GM18502 (cell line): ENCODE measurements around the gene RALGAPA2.

Source experiments
- ATAC-seq: cut with Tn5 transposase; IDR thresholded peaks from one replicate; pipeline ENCODE4 v1.9.1; 2021; ENCODE audit warnings: mild to moderate bottlenecking; ENCODE audit not compliant: unreplicated experiment, poor library complexity

RALGAPA2 gene

GRCh38 chr20:20712474-20713243, at the start of gene RALGAPA2:
RALGAPA2 (minus strand) TSS chr20:20712644; CDS start chr20:20712480, 164 bp downstream.
- ATAC-seq, result peak; percentile 94

DNA sequence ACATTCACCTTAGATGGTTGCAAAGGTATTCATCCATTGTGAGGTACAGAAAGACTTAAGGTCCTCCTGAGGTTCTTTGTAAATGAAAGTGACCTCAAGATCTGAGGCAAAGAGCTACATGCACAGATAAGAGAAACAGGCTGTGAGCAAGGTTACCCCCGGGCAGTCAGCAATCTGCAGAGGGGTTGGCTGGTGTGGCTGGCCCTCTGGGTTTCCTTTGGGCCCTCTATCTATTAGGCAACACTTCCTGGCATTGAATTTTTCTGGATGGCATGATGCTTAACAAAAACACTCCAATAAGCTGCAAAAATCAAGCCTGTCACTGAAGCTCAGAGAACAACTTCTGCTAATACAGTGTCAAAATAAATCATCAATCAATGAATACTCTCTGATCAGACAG, 48.9 kb upstream of the RALGAPA2 start:
- ATAC-seq, result no peak

DNA sequence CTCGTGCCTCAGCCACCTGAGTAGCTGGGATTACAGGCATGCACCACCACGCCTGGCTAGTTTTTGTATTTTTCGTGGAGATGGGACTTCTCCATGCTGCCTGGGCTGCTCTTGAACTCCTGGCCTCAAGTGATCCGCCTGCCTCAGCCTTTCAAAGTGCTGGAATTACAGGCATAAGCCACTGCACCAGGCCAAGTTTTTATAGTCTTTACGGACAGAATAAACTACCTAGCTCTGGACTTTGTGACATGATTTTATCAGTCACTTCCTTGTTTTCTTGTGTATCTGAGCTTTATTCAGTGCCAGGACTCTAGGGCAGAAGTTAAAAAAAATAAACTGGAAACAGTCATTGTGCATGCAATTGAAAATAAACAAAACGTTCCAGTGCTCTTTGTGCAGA, 46.7 kb upstream of the RALGAPA2 start:
- no peak for ATAC-seq

- no peak for ATAC-seq
Observed at GRCh38 chr20:20755674-20756319, 43.4 kb upstream of the RALGAPA2 start.

GRCh38 chr20:20755231-20755630, 42.8 kb upstream of the RALGAPA2 start:
- no peak for ATAC-seq

DNA sequence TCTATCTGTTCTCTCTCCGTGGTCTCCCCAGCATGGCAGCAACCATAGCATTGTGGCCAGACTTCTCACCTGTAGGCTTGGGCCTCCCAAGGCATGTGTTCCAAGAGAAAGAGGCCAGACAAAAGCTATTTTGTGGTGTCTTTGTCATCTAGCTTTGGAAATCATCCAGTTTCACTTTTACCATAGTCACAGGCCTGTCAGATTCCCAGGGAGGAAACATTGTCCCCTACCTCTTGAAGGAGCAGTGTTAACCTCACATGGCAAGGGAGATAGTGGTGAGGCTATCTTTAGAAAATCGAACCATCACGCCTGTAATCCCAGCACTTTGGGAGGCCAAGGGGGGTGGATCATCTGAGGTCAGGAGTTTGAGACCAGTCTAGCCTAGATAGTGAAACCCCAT, 42.3 kb upstream of the RALGAPA2 start:
- ATAC-seq, result no peak

- no peak for ATAC-seq
Observed at GRCh38 chr20:20752712-20753111, 40.3 kb upstream of the RALGAPA2 start.

- ATAC-seq, result no peak
Observed at GRCh38 chr20:20747298-20747697, 34.9 kb upstream of the RALGAPA2 start.

DNA sequence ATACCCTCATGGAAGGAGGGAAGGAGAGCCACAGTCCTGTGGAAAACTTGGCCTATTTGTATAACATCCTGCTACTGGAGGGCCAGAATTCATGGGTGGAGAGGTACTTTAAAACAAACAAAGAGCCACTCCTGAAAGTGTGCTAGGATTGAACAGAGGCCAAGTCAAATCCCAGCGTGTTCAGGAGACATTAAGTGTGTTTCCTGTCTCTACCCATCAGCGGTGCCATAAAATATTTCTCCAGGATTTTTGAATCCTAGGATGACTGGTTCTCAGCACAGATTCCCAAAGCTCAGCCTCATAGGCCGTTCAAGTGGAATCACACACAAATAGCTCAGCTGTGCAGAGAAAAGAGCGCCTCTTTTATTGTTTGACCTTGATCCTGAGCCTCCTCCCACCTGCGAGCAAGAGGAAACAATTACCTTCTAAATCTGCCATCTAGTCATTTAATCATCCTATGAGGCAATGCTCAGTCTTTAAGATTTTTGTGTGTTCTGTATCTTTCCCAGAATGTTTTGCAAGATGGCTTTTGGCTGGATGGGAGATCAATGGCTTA, 31.8 kb upstream of the RALGAPA2 start:
- ATAC-seq, result no peak

DNA sequence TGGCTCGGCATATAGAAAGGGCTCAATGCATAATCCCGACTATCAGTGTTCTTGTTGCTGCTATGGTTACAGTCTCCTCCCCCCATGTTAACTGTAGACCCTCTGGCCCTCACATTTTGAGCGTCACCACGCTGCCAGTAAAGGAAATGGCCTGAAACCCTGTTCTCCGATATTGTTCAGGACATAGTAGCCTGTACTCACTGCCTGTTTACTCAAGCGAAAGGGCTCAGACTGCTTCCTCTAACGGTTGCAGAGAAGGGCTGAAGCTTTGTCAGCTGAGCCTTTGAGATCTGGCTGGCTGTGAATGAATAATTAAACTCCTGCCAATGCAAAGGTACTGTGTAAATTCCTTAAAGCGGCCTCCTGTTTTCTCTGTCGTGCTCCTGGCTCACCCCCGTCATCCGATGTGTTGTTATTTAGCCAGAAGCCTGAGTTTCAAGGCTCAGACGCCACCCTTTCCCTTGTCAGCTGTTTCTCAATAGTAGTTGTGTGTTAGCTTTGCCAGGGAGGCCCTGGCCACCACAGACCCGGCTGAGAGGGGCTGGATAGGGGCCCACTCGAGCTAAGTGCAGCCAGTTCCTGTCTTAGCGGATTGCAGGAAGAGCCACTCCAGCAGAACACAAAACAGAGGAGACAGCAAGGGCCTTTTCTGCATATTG, 31.2 kb upstream of the RALGAPA2 start:
- ATAC-seq, result no peak

- no peak for ATAC-seq
Observed at GRCh38 chr20:20741087-20742045, 28.9 kb upstream of the RALGAPA2 start.

GRCh38 chr20:20740541-20740940, 28.1 kb upstream of the RALGAPA2 start:
- no peak for ATAC-seq

- ATAC-seq, result no peak
Observed at GRCh38 chr20:20737158-20737557, 24.7 kb upstream of the RALGAPA2 start.

- no peak for ATAC-seq
Observed at GRCh38 chr20:20736303-20736702, 23.9 kb upstream of the RALGAPA2 start.

DNA sequence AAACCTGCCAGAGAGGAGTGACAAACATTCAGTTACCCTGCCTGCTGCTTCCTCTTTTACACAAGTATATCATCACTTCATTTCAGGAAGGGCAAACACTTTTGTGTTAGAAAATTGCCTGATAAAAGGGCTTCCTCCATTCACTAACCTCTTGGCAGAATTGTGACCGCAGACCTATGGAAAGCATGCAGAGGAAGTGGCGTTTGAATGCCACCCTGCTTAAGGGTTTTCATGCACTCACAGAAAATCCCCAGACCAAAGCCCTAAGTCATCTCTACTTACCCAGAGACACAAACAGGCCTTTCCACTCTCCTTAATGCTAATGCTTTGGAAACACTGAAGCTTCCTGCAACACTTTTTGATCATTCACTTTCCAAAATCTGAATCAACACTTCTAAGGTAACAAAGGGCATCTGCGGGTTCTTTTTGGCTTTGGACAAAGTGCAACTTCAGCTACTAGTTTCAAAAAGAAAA, 22.1 kb upstream of the RALGAPA2 start:
- ATAC-seq, result no peak

GRCh38 chr20:20733943-20734342, 21.5 kb upstream of the RALGAPA2 start:
- ATAC-seq, result no peak

GRCh38 chr20:20732641-20733040, 20.2 kb upstream of the RALGAPA2 start:
- ATAC-seq, result no peak

DNA sequence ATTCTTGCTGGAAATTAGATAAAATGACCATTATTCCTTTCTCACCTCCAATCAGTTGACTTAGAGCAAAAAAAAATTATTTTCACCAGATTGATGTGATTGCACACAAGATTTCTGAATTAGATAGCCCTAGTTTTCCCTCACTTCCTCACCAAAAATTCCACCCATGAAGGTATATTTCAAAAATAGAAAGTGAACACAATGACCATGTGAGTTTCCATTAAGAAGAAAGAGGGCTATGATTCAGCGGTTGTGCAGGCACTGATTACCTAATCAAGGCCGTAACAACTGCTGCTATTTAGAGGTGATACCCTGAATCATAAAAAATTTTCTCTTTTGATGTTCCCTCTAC, 19.5 kb upstream of the RALGAPA2 start:
- ATAC-seq, result no peak

- ATAC-seq, result no peak
Observed at GRCh38 chr20:20731000-20731944, 18.8 kb upstream of the RALGAPA2 start.
